GM21367 (cell line): ENCODE results near the gene CNOT1.
"Not testable (repeated sequence)": the region's sequence is repeated elsewhere in the genome, so short reads cannot be mapped to it uniquely, and the experiment has no call there.

Experiments used
- ATAC-seq: cut with Tn5 transposase; IDR thresholded peaks from one replicate; pipeline ENCODE4 v1.9.1; 2021; ENCODE audit not compliant: unreplicated experiment

CNOT1 gene

DNA sequence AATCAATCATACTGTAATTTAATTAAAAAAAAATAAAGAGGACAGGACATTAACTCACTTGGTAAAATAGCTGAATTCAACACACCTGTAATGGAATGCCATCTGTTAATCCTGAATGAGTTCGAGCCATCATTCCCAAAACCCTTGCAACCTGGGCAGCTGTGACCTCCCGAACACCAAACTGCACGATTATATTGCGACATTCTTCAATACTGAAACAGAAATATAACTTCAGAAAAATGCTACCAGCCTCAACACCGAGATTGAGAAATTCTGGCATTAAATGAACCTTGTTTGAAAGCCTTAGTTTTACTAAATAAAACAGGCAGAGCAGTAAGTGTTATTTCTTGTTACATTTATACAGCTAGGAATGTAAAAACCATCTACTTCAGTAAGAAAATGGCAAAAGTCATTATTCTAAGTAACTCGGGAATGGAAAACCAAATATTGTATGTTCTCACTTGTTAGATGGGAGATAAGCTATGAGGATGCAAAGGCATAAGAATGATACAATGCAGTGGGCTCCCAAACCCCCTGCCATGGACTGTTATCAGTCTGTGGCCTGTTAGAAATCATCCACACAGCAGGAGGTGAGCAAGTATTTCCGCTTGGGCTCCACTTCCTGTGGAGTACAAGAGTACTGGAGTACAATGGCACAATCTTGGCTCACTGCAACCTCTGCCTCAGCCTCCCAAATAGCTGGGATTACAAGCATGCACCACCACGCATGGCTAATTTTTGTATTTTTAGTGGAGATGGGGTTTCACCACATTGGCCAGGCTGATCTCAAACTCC is 46.5 kb downstream of the CNOT1 start:
- ATAC-seq, result no peak

- ATAC-seq, result no peak
These were observed 47.5 kb downstream of the CNOT1 start for GRCh38 chr16:58582133-58582532.

GRCh38 chr16:58579587-58579986 is 50.0 kb downstream of the CNOT1 start:
- ATAC-seq, result no peak

GRCh38 chr16:58578642-58579041 is 51.0 kb downstream of the CNOT1 start:
- ATAC-seq, result no peak

GRCh38 chr16:58577141-58577540 is 52.5 kb downstream of the CNOT1 start:
- no peak for ATAC-seq

DNA sequence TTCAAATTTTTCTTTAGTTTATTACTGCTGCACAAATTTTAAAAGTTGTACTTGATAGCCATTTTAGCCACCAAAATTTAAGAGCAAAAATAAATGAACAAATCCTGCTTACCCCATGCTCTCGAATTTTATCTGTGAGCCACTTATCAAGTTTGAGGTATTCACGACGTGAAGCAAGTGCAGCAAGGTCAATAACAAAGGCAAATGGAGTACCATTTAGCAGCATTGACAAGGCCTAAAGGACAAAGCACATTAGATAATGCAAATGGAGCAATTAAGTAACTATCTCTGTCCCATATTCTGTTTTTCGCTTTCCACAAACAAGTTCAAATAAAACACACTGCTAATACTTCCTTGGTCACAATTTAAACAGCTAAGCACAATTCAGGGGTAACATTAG is 54.7 kb downstream of the CNOT1 start:
- no peak for ATAC-seq

- not testable (repeated sequence) for ATAC-seq
These were observed 63.9 kb downstream of the CNOT1 start for GRCh38 chr16:58565697-58566096.

GRCh38 chr16:58563775-58564174 is 65.9 kb downstream of the CNOT1 start:
- no peak for ATAC-seq

- ATAC-seq, result no peak
These were observed 66.4 kb downstream of the CNOT1 start for GRCh38 chr16:58563235-58563634.

DNA sequence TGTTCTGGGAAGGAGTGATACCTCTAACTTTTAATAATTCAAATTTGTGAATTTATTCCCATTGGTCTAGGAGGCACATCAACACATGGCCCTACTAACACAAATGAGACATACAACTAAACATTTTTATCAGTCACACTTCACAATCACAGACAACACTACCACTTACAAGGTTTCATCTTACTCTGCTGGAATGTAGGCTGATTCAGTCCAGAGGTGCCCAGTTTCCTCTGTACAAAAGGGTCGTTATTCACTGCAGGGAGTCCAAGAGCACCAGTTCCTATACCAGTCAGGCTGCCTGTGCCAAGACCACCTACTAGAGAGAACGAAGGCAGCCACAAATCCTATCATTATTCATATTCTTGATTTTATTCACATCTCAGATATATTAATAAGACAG is 72.9 kb downstream of the CNOT1 start:
- ATAC-seq, result no peak

GRCh38 chr16:58551496-58551895 is 78.1 kb downstream of the CNOT1 start:
- ATAC-seq, result no peak

- no peak for ATAC-seq
These were observed 81.2 kb downstream of the CNOT1 start for GRCh38 chr16:58548378-58548777.

GRCh38 chr16:58543685-58544084 is 85.9 kb downstream of the CNOT1 start:
- no peak for ATAC-seq

- no peak for ATAC-seq
These were observed 87.3 kb downstream of the CNOT1 start for GRCh38 chr16:58542291-58542690.

- ATAC-seq, result no peak
These were observed 87.9 kb downstream of the CNOT1 start for GRCh38 chr16:58541711-58542110.

DNA sequence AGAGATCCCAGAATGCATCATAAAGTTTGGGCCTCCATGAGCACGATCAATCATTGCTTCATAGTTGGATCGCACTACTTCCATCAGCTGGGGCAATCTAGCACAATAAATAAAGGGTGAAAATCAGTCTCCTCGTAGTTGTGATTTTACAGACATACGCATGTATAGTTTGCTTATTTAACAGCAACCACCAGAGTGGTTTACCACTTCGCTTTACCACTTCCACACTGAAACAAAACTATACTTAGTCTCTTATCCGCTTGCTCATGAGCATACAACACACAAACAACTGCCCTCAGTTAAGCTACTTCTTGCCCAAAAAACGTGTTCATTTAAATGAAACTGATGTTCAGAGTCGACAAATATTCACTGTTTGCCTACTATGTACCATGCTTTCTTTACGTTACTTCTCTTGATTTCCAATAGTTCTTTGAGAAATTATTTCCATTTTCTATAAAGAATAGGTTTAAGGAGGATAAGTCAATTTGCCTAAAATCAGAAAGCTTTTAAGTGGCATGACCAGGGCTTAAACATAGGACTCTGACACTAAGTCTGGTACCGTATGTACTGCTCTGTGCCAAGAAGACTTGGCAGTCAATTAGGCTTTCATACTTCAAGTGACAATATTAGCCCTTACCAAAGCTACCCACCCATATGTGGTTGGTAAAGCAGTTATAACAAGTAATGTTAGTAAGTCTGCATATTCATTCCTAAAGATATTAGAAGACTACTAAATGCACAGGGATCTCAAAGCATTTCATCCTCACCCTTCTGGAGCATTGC is 92.3 kb downstream of the CNOT1 start:
- no peak for ATAC-seq

DNA sequence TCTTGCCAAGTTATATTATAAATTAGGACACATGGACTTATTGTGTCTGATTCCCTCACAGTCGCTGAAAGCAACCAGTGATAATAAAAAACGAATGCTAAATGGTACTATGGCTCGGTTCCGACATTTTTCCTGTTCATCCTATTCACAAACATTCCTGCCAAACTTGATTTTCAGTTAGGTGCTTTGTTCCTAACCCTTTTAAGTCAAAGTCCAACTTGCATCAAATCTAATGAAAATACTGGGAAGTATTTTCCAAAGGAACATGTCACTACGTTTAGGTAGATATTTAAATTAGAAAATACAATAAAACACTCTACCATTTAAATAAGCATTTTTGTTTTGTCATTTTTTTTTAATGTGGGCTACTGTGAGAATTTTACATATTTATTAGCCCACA is 93.3 kb downstream of the CNOT1 start:
- ATAC-seq, result no peak

DNA sequence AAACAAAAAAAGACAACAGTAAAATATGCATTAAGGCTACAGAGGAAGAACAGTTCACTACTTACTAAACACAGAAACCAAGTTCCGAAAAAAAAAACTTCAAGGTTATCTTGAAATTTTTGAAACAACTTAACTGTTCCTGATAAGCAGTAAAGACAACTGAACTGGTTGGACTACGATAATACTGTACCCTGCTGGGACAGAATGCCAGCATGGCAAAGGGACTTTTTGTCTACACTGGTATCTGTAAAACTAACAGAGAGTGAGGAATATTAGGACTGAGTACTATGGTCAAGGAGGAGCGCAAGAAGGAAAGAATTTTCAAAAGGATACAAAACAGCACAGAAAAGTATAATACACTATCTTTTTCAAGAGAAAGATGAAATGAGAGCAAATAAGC is 94.5 kb downstream of the CNOT1 start:
- ATAC-seq, result no peak

- ATAC-seq, result no peak
These were observed 95.7 kb downstream of the CNOT1 start for GRCh38 chr16:58533751-58534470.

GRCh38 chr16:58532414-58532813 is 97.2 kb downstream of the CNOT1 start:
- ATAC-seq, result no peak

- no peak for ATAC-seq
These were observed 99.4 kb downstream of the CNOT1 start for GRCh38 chr16:58530179-58530578.

DNA sequence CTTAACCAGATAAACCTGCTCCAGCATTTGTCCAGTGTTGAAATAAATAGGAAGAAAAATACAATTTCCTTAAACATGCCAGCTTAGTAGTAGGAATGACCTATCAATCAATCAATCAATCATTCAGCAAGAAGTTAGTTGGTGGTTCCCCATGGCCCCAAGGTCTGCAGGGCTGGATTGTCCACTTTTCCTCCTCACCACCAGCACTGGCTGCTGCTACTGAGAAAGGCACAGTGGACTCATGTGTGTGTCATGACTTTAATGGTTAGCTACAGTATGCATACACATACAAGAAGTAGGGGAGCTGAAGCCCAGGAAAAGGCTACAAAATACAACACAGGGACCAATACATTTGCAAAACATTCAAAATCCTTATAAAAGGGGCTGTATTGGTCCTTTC is 109.9 kb downstream of the CNOT1 start:
- no peak for ATAC-seq
